Body of pancreas (tissue), 4 donors: Measurements from ENCODE around the gene FMNL2. TPM values are rescaled to one million over a fixed set of nuclear protein-coding genes. Genes with fewer than 3 reads are reported as not detected.

Experiments used
- ATAC-seq: fragments of 150-250 bp; one replicate; pipeline ENCODE4 v1.9.1; 2016
- DNase-seq, 4 donors: peaks; one replicate each; pipeline ENCODE4 v3.0.0-alpha.2; 2019
- H3K27ac ChIP-seq, 4 donors: fragments of 200-600 bp; sonication (generic); 1 replicate in 3 of 4; 2 replicates in 1 of 4; pipeline versions ENCODE4 v1.5.1 to v1.6.1; 2016 to 2019; ENCODE audit warnings: mild to moderate bottlenecking in 1 of 4, mixed read lengths in 1 of 4, moderate library complexity in 1 of 4
- H3K27me3 ChIP-seq, 2 donors: fragments of 200-600 bp; sonication (generic); one replicate each; pipeline ENCODE4 v1.6.0; 2016; ENCODE audit warnings: mild to moderate bottlenecking in 1 of 2
- H3K36me3 ChIP-seq, 2 donors: fragments of 200-600 bp; sonication (generic); replicated peaks in 1 of 2; 2 replicates each; pipeline ENCODE4 v1.5.1; 2016; ENCODE audit warnings: low read depth in 2 of 2; ENCODE audit not compliant: insufficient read depth in 1 of 2
- H3K4me1 ChIP-seq: fragments of 200-600 bp; sonication (generic); one replicate; pipeline ENCODE4 v1.6.0; 2016
- H3K4me3 ChIP-seq, 2 donors: fragments of 200-600 bp; sonication (generic); 1 replicate in 1 of 2; 2 replicates in 1 of 2; pipeline ENCODE4 v1.5.1; 2016 to 2019
- H3K9me3 ChIP-seq, 3 donors: fragments of 200-600 bp; sonication (generic); 1 replicate in 2 of 3; 2 replicates in 1 of 3; pipeline ENCODE4 v1.5.1; 2016
- POLR2A ChIP-seq, 3 donors: fragments of 450-650 bp; IDR thresholded peaks; one replicate each; pipeline ENCODE4 v1.6.1; 2016; ENCODE audit warnings: antibody characterized with exemption in 3 of 3, mild to moderate bottlenecking in 2 of 3
- WGBS, 2 donors: methylation state at CpG; one replicate each; pipeline ENCODE4 v1.1.5; 2017; 5-methylcytosine and 5-hydroxymethylcytosine counted together
- intact Hi-C: fragments of 100-400 bp; cut with DNase I; formaldehyde crosslinking; loops from one replicate; pipeline ENCODE4 v1.15.1; 2023
- total RNA-seq, 2 donors: library from RNA; depleted of rRNA; stranded (reverse); fragments of >200 nt; gene quantifications; one replicate each; pipeline ENCODE4 v1.1.0, GENCODE V29; 2016
- TF ChIP-seq, protein P1 (sequence below), 7 experiments: fragments of 450-650 bp in 4 of 7; fragments of 200-600 bp in 3 of 7; sonication (generic) in 3 of 7; IDR thresholded peaks; one replicate each; pipeline ENCODE4 v1.5.1; 2016 to 2019; ENCODE audit warnings: antibody characterized with exemption in 7 of 7

Gene FMNL2
- total RNA-seq, 2 donors from 2014 or later, result 13.5 to 44.4 TPM

- intact Hi-C loops, result no loop called here
- TF ChIP-seq POLR2A (IDR thresholded peaks at IDR 0.05), result no peak
- TF ChIP-seq, protein P1, sequence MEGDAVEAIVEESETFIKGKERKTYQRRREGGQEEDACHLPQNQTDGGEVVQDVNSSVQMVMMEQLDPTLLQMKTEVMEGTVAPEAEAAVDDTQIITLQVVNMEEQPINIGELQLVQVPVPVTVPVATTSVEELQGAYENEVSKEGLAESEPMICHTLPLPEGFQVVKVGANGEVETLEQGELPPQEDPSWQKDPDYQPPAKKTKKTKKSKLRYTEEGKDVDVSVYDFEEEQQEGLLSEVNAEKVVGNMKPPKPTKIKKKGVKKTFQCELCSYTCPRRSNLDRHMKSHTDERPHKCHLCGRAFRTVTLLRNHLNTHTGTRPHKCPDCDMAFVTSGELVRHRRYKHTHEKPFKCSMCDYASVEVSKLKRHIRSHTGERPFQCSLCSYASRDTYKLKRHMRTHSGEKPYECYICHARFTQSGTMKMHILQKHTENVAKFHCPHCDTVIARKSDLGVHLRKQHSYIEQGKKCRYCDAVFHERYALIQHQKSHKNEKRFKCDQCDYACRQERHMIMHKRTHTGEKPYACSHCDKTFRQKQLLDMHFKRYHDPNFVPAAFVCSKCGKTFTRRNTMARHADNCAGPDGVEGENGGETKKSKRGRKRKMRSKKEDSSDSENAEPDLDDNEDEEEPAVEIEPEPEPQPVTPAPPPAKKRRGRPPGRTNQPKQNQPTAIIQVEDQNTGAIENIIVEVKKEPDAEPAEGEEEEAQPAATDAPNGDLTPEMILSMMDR (IDR thresholded peaks at IDR 0.05), result no peak
Measured at GRCh38 chr2:152440460-152440859, 105.5 kb downstream of the FMNL2 start.

GRCh38 chr2:152441961-152442360 lies 107.0 kb downstream of the FMNL2 start:
- peaks cover 12% of the 10 kb centered on the region for H3K4me1 ChIP-seq
- H3K27me3 ChIP-seq, result no peaks in the 10 kb centered on the region
- H3K36me3 ChIP-seq, result no peaks in the 10 kb centered on the region
- H3K27ac ChIP-seq, result no peak overlapping the region
- no peak overlapping the region for H3K4me3 ChIP-seq
- TF ChIP-seq POLR2A (IDR thresholded peaks at IDR 0.05), result no peak
- TF ChIP-seq, protein P1 (IDR thresholded peaks at IDR 0.05), result no peak
- DNase-seq, result no peak
- 93% methylated on average over 7 of the region's 7 CpGs for WGBS, 2 donors
- H3K9me3 ChIP-seq, result no peaks in the 10 kb centered on the region
- intact Hi-C loops, result no loop called here
- ATAC-seq, result no peak

More at GRCh38 chr2:152440460-152440859, 105.5 kb downstream of the FMNL2 start:
- WGBS, 2 donors, result 90 to 94% methylated on average over 3 of the region's 3 CpGs
- Histone ChIP-seq H3K4me1 (peaks cover 4% of the 10 kb centered on the region), H3K27ac (no peak overlapping the region), H3K9me3 (no peaks in the 10 kb centered on the region), H3K4me3 (no peak overlapping the region), H3K27me3 (no peaks in the 10 kb centered on the region), H3K36me3 (no peaks in the 10 kb centered on the region)
- no peak for DNase-seq
- no peak for ATAC-seq

DNA sequence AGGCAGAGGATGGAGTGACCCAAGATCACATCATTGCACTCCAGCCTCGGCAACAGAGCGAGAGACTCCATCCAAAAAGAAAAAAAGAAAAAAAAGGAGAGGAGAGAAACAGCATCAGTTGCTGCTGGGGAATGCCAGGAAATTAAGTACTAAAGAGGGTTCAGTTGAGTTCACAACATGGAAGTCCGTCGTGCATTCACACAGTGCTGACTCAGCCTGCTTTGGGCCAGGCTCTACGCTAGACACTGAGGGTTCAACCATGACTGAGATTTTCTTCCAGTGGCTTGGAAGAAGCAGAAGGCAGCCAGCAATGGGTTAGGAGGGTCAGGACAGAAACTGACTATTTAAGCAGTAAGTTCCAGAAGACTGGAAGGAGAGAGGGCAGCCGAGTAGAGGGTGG lies 108.8 kb downstream of the FMNL2 start:
- Histone ChIP-seq H3K27ac (no peak overlapping the region), H3K4me3 (no peak overlapping the region), H3K36me3 (no peaks in the 10 kb centered on the region), H3K4me1 (peaks cover 12% of the 10 kb centered on the region), H3K27me3 (no peaks in the 10 kb centered on the region), H3K9me3 (no peaks in the 10 kb centered on the region)
- intact Hi-C loops, result no loop called here
- peak in 1 of 4 donors; percentile 18 for DNase-seq
- ATAC-seq, result peak; percentile 45
- WGBS, 2 donors, result 87 to 89% methylated on average over 6 of the region's 6 CpGs
- TF ChIP-seq, protein P1 (IDR thresholded peaks at IDR 0.05), result no peak
- TF ChIP-seq POLR2A (IDR thresholded peaks at IDR 0.05), result no peak

DNA sequence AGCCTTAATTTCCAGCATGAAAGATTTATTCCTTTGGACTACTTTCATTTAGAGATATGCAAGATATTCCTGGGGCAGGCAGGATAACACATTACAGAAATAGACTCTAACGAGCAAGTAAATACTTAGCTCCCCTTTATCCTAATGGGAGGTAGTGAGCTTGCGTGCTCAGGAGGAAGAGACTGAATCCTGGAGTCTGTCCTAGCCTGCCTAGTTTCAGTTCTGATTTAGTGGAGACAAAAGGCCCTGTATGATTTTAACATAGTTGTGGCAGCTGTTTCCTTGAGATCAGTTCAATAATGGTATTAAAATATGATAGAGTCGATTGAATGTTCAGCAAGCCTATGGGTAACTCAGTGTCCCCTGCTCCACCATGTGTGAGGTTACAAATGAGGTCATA lies 109.5 kb downstream of the FMNL2 start:
- H3K27me3 ChIP-seq, result no peaks in the 10 kb centered on the region
- peaks cover 12% of the 10 kb centered on the region for H3K4me1 ChIP-seq
- no peak for TF ChIP-seq POLR2A (IDR thresholded peaks at IDR 0.05)
- TF ChIP-seq, protein P1 (IDR thresholded peaks at IDR 0.05), result no peak
- no peaks in the 10 kb centered on the region for H3K36me3 ChIP-seq
- H3K27ac ChIP-seq, result no peak overlapping the region
- WGBS, 2 donors, result 68 to 76% methylated on average over 3 of the region's 3 CpGs
- ATAC-seq (no peak), DNase-seq (no peak)
- intact Hi-C loops, result no loop called here
- no peak overlapping the region for H3K4me3 ChIP-seq
- H3K9me3 ChIP-seq, result no peaks in the 10 kb centered on the region

DNA sequence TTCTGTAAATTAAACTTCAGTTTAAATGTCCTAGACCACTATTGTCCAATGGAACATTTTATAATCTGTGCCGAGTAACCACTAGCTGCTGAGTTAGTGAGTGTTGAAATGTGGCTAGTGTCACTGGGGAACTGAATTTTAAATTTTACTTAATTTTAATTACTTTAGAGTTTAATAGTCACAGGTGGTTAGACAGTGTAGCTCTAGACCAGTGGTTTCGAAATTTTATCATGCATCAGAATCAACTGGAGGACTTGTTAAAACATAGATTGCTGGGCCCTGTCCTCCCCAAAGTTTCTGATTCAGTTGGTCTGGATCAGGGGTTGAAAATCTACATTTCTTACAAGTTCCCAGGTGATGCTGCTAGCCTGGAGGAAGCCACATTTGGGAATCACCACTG lies 110.4 kb downstream of the FMNL2 start:
- DNase-seq (no peak), ATAC-seq (no peak)
- Histone ChIP-seq H3K4me1 (peaks cover 12% of the 10 kb centered on the region), H3K9me3 (no peaks in the 10 kb centered on the region), H3K27me3 (no peaks in the 10 kb centered on the region), H3K4me3 (no peak overlapping the region), H3K27ac (peak overlapping the region in 2 of 4 donors; percentile 34 to 37), H3K36me3 (no peaks in the 10 kb centered on the region)
- intact Hi-C loops, result no loop called here
- 50 to 68% methylated on average over 2 of the region's 2 CpGs for WGBS, 2 donors
- TF ChIP-seq, protein P1 (IDR thresholded peaks at IDR 0.05), result no peak
- TF ChIP-seq POLR2A (IDR thresholded peaks at IDR 0.05), result no peak
